A673 (cell line): Measurements from ENCODE around the gene IER5L. TPM values are rescaled to one million over a fixed set of nuclear protein-coding genes. Genes with fewer than 3 reads are reported as not detected.

ENCODE experiments used
- BruUV-seq: library from RNA; stranded (reverse); fragments of 400-500 nt; replicated peaks from 2 replicates; lab custom pipeline; 2021; lab: Mats Ljungman, UMichigan
- CTCF ChIA-PET: fragments of 300-600 bp; sonication (Branson Sonifier 250); formaldehyde crosslinking; loops from one replicate; lab custom pipeline; 2022; ENCODE audit warnings: antibody characterized with exemption; lab: Charles Lee
- POLR2A ChIA-PET: fragments of 300-600 bp; sonication (Branson Sonifier 250); formaldehyde crosslinking; loops from one replicate; lab custom pipeline; 2022; ENCODE audit warnings: antibody characterized with exemption; ENCODE audit not compliant: low non-redundant PET; lab: Charles Lee
- DNase-seq: peaks from one replicate; pipeline ENCODE4 v3.0.0-alpha.2; 2015; ENCODE audit warnings: low spot score
- H3K27ac ChIP-seq: fragments of 200-600 bp; sonication (generic); 2 replicates; pipeline ENCODE4 v1.5.1; 2016; ENCODE audit warnings: mixed run types, low read depth, mild to moderate bottlenecking, mixed read lengths, antibody characterized with exemption, low read length; ENCODE audit not compliant: poor library complexity, severe bottlenecking
- H3K27me3 ChIP-seq: fragments of 200-600 bp; sonication (generic); replicated peaks from 2 replicates; pipeline ENCODE4 v1.6.1; 2017; ENCODE audit warnings: mixed run types, low read depth, mild to moderate bottlenecking, mixed read lengths, antibody characterized with exemption, low read length; ENCODE audit not compliant: insufficient read depth, poor library complexity
- H3K36me3 ChIP-seq: fragments of 200-600 bp; sonication (generic); 2 replicates; pipeline ENCODE4 v1.6.1; 2016; ENCODE audit warnings: mixed run types, mild to moderate bottlenecking, mixed read lengths, antibody characterized with exemption, low read length; ENCODE audit not compliant: insufficient read depth, poor library complexity, severe bottlenecking
- H3K4me1 ChIP-seq: fragments of 200-600 bp; sonication (generic); 2 replicates; pipeline ENCODE4 v1.6.1; 2017; ENCODE audit warnings: mixed run types, mild to moderate bottlenecking, mixed read lengths, antibody characterized with exemption, low read length; ENCODE audit not compliant: insufficient read depth, poor library complexity, severe bottlenecking
- H3K4me3 ChIP-seq: fragments of 200-600 bp; sonication (generic); 2 replicates; pipeline ENCODE4 v1.5.1; 2016; ENCODE audit warnings: low read depth, mixed run types, mild to moderate bottlenecking, mixed read lengths, low read length; ENCODE audit not compliant: poor library complexity, severe bottlenecking
- H3K9me3 ChIP-seq: fragments of 200-600 bp; sonication (generic); 2 replicates; pipeline ENCODE4 v1.6.1; 2016; ENCODE audit warnings: mixed run types, low read depth, mild to moderate bottlenecking, mixed read lengths, antibody characterized with exemption, low read length; ENCODE audit not compliant: poor library complexity, severe bottlenecking
- EZH2 ChIP-seq: fragments of 200-600 bp; sonication (generic); IDR thresholded peaks from 2 replicates; pipeline ENCODE4 v1.6.1; 2017; ENCODE audit warnings: borderline replicate concordance, low read depth, mild to moderate bottlenecking, mixed read lengths, antibody characterized with exemption, low read length; ENCODE audit not compliant: poor library complexity, severe bottlenecking
- intact Hi-C: fragments of 100-400 bp; cut with micrococcal nuclease; formaldehyde crosslinking; loops from one replicate; pipeline ENCODE4 v1.10.0; 2022; ENCODE audit not compliant: unreplicated experiment
- total RNA-seq: library from RNA; stranded (reverse); gene quantifications from 2 replicates; pipeline ENCODE4 v1.2.3, GENCODE V29; 2021
- TF ChIP-seq, protein P1 (sequence below): fragments of 300-800, 200-600 bp; sonication (generic); conservative IDR thresholded peaks from 2 replicates; pipeline ENCODE4 v1.5.1; 2017; ENCODE audit warnings: low read depth, mild to moderate bottlenecking, antibody characterized with exemption, low read length, moderate library complexity, mixed read lengths

Gene IER5L
- total RNA-seq, 1 experiment from 2014 or later, result 14.0 TPM

DNA sequence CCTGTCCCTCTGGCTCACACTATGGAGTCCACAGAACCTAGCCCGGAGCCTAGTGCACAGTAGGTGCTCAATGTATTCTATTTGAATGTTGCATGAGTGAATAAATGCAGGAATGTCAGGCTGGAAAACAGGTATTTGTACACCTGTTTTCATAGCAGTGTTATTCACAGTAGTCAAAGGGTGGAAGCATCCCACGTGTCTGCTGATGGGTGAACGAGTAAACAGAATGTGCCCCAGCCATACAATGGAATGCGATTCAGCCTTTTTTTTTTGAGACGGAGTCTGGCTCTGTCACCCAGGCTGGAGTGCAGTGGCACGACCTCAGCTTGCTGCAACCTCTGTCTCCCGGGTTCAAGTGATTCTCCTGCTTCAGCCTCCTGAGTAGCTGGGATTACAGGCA is 31.5 kb upstream of the IER5L start:
- H3K9me3 ChIP-seq, result no peaks in the 10 kb centered on the region
- BruUV-seq, result no TSS peak
- DNase-seq, result no peak
- ChIA-PET POLR2A (no interaction called here), CTCF (no interaction called here)
- TF ChIP-seq, protein P1, sequence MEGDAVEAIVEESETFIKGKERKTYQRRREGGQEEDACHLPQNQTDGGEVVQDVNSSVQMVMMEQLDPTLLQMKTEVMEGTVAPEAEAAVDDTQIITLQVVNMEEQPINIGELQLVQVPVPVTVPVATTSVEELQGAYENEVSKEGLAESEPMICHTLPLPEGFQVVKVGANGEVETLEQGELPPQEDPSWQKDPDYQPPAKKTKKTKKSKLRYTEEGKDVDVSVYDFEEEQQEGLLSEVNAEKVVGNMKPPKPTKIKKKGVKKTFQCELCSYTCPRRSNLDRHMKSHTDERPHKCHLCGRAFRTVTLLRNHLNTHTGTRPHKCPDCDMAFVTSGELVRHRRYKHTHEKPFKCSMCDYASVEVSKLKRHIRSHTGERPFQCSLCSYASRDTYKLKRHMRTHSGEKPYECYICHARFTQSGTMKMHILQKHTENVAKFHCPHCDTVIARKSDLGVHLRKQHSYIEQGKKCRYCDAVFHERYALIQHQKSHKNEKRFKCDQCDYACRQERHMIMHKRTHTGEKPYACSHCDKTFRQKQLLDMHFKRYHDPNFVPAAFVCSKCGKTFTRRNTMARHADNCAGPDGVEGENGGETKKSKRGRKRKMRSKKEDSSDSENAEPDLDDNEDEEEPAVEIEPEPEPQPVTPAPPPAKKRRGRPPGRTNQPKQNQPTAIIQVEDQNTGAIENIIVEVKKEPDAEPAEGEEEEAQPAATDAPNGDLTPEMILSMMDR, result no peak
- no peak for TF ChIP-seq EZH2
- H3K4me1 ChIP-seq, result peaks cover 8% of the 10 kb centered on the region
- H3K27ac ChIP-seq, result no peak overlapping the region
- H3K27me3 ChIP-seq, result no peaks in the 10 kb centered on the region
- no peak overlapping the region for H3K4me3 ChIP-seq
- intact Hi-C loops, result no loop called here
- H3K36me3 ChIP-seq, result no peaks in the 10 kb centered on the region

DNA sequence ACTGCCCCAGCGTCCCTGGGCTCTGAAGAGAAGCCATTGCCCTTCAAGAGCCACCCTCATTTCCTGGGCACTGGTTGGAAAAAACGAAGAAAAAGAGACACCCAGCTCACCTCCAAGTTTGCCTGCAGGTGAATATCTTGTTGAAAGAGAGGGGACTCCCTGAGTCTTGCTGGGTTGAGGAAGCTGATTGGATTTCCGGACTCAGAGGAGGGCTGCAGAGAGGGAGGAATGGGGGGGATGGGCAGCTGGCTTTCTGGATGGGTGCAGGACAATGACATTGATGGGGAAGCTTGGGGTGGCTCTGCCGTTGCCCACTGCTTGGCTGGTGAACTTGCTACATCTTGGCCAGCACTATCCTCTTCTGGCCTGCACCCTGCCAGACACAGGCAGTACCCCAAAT is 31.0 kb upstream of the IER5L start:
- H3K4me1 ChIP-seq, result peaks cover 8% of the 10 kb centered on the region
- no peaks in the 10 kb centered on the region for H3K27me3 ChIP-seq
- no peaks in the 10 kb centered on the region for H3K9me3 ChIP-seq
- no peak overlapping the region for H3K4me3 ChIP-seq
- no peak overlapping the region for H3K27ac ChIP-seq
- no peak for DNase-seq
- BruUV-seq, result no TSS peak
- no peaks in the 10 kb centered on the region for H3K36me3 ChIP-seq
- ChIA-PET POLR2A (no interaction called here), CTCF (no interaction called here)
- intact Hi-C loops, result no loop called here
- no peak for TF ChIP-seq EZH2
- TF ChIP-seq, protein P1, result no peak

DNA sequence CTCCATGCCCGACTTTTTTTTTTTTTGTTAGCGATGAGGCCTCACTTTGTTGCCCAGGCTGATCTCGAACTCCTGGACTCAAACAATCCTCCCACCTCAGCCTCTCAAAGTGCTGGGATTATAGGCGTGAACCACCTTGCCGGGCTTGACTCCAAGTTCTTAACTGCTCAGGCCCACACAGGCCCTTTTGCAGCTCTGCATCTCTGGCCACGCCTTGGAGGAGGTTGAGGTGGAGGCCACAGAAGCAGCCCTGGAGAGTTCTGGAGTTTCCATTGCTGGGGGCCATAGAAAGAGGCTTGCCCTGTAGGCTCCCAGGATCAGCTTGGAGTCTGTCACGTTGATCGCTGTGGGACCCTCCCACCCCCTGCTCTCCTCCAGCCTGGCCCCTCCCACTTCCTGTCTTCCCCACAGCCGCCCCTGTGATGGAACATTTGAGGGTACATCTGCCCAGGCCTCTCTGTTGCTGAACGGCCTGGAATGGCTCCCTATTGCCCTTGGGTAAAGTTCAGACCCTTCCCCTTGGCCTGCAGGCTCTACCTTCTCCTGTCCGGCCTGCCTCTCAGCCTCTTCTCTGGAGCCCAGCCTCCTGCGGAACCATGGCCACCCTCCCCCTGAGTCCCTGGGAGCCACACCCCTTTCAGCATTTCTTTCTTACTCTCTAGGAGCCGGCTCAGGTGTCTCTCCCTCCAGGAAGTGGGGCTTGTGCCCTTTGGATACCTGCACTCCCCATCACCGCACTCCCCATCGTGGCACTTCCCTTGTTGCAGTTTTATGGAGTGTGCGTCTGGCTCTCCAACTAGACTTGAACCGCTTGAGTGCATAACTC is 30.4 kb upstream of the IER5L start:
- BruUV-seq, result no TSS peak
- Histone ChIP-seq H3K4me1 (peaks cover 8% of the 10 kb centered on the region), H3K9me3 (no peaks in the 10 kb centered on the region), H3K4me3 (no peak overlapping the region), H3K36me3 (no peaks in the 10 kb centered on the region), H3K27ac (no peak overlapping the region), H3K27me3 (no peaks in the 10 kb centered on the region)
- POLR2A ChIA-PET, result no interaction called here
- CTCF ChIA-PET, result no interaction called here
- intact Hi-C loops, result no loop called here
- peak; percentile 48 for DNase-seq
- TF ChIP-seq, protein P1, result no peak
